Fibroblast of villous mesenchyme (primary cell): Measurements from ENCODE around the gene ENOX2. TPM values are rescaled to one million over a fixed set of nuclear protein-coding genes. Genes with fewer than 3 reads are reported as not detected.

Experiments used
- DNase-seq: peaks from one replicate; pipeline ENCODE4 v3.0.0-alpha.2; 2010; ENCODE audit warnings: low read depth
- H3K4me3 ChIP-seq: 2 replicates; pipeline ENCODE4 v1.5.1; 2011; ENCODE audit warnings: low read depth, mild to moderate bottlenecking, low read length
- total RNA-seq: library from RNA; depleted of rRNA; stranded (reverse); fragments of >200 nt; gene quantifications from 2 replicates; pipeline ENCODE4 v1.2.3, GENCODE V29; 2012
- TF ChIP-seq, protein P1 (sequence below): IDR thresholded peaks from 2 replicates; pipeline ENCODE4 v1.5.1; 2012; ENCODE audit warnings: low read depth, mild to moderate bottlenecking, low read length; ENCODE audit not compliant: insufficient read depth

ENOX2 gene
- total RNA-seq, 1 donor: 9.5 TPM

DNA sequence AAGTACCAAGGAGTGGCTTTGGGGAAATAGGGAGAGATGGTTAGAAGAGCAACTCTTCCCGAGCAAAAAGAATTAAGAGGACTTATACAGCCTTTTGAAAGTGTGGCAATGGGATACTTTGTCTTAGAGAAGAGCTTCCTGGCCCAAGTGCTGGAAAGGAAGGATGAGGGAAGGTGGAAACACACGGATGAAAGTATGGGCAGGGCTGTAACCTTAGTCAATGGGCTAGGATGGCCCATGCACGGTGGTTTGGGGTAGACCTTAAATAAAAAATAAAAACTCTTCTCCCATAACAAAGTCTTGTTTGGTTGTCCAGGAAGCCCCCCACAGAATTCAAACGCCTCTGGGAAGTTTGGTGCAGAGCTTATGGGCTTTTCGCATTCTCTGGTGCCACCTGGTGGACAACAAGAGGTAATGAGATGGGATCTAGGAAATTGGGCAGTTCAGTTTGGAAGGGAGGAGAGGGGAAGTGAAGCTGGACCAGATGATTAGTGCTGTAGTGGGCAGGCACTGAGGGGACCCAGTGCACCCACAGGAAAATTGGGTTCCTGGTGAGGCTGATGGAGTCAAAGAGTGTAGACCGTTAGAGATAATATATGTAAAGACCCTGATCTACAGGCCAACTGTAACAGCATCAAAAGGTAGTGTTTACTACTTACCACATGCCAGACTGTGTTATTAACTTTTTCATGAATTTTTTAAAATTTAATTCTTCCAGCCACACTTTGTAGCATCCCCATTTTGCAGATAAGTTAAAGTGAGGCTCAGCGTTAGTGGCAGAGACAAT is 13.8 kb upstream of the ENOX2 start:
- peak; percentile 62 for DNase-seq
- TF ChIP-seq, protein P1, sequence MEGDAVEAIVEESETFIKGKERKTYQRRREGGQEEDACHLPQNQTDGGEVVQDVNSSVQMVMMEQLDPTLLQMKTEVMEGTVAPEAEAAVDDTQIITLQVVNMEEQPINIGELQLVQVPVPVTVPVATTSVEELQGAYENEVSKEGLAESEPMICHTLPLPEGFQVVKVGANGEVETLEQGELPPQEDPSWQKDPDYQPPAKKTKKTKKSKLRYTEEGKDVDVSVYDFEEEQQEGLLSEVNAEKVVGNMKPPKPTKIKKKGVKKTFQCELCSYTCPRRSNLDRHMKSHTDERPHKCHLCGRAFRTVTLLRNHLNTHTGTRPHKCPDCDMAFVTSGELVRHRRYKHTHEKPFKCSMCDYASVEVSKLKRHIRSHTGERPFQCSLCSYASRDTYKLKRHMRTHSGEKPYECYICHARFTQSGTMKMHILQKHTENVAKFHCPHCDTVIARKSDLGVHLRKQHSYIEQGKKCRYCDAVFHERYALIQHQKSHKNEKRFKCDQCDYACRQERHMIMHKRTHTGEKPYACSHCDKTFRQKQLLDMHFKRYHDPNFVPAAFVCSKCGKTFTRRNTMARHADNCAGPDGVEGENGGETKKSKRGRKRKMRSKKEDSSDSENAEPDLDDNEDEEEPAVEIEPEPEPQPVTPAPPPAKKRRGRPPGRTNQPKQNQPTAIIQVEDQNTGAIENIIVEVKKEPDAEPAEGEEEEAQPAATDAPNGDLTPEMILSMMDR: peak; percentile 70
- no peak overlapping the region for H3K4me3 ChIP-seq

DNA sequence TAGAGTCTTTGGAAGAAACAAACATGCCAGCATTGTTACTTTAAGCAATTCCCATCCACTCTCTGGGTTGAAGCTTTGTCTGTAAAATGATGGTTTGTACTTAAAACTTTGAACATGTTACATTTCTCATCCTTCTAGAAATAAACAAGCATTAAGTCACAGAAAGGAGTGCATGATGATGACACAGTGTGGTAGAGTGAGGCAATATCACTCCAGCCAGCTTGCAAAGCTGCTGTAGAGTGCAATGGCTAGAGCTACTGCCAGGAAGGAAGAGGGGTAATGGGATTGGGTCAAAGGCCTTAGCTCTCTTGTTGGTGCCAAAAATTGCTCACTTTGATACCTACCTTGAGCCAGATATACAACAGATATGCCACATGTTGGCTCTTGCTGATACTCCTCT is 12.3 kb upstream of the ENOX2 start:
- no peak overlapping the region for H3K4me3 ChIP-seq
- TF ChIP-seq, protein P1: no peak
- peak; percentile 47 for DNase-seq

DNA sequence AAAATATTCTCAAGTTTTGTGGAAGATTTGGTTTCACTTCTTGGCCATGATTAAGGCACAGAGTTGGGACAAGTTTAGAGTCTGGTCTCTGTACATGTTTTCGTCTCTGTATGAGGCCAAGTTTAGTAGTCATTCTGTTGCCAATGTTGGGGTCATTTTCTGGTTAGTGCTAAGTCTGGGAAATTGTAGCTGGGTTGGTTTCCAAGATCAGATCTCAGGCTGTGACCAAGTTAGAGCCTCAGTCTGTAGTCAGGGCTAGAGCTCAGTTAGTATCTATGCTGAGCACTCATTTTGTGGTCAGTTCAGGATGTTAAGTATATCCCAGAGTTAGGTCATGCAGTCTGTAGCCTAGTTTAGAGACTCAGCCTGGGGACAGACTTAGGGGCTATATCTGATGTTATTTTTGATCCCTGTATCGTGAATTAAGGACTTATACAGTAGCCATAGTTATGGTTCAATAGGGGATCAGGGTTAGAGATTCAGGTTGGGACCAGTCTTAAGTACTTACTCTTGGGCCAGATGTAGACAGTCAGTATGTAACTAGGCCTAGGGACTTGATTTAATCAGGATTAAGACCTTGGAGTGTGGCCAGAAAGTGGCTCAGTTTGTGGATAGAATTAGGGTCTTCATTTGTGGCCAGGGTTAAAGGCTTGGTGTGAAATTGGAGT is 6.6 kb upstream of the ENOX2 start:
- H3K4me3 ChIP-seq: no peak overlapping the region
- TF ChIP-seq, protein P1: no peak
- DNase-seq: no peak

DNA sequence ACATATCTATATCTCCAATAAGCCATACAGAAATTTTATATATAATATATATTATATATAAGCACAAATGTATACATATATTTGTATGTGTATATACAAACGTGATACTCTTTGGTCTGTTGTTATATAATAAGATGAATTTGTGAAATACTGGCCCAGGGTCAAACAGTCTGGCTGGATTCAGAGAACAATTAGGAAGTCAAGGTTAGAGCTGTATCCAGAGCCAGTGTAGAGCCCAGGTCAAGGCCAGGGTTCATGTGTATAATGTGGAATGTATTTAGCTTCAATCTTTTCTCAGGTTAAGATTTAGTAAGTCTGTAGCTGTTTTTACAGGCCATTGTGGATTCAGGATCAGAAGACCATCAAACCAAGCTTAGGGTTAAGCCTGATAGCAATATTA is 3.8 kb upstream of the ENOX2 start:
- H3K4me3 ChIP-seq: no peak overlapping the region
- TF ChIP-seq, protein P1: no peak

DNA sequence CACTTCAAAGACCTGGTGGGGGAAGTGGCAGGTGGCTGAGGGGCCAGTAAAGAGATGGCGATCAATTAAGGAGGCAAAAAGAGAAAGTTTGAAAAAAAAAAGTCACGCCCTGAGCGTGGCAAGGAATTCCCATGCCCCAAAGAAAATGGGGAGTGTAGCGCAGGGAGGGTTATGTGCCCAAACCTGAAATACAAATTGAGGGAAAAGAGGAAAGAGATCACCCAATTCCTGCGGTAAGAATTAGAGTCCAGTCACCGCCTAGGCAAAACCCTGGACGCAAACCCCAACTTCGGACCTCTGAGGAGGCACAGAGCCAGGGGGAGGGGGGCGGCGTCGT is 595 bp downstream of the ENOX2 start:
- peak overlapping the region; percentile 72 for H3K4me3 ChIP-seq
- TF ChIP-seq, protein P1: no peak
- no peak for DNase-seq

More for the DNA sequence above, 3.8 kb upstream of the ENOX2 start:
- no peak for DNase-seq

DNA sequence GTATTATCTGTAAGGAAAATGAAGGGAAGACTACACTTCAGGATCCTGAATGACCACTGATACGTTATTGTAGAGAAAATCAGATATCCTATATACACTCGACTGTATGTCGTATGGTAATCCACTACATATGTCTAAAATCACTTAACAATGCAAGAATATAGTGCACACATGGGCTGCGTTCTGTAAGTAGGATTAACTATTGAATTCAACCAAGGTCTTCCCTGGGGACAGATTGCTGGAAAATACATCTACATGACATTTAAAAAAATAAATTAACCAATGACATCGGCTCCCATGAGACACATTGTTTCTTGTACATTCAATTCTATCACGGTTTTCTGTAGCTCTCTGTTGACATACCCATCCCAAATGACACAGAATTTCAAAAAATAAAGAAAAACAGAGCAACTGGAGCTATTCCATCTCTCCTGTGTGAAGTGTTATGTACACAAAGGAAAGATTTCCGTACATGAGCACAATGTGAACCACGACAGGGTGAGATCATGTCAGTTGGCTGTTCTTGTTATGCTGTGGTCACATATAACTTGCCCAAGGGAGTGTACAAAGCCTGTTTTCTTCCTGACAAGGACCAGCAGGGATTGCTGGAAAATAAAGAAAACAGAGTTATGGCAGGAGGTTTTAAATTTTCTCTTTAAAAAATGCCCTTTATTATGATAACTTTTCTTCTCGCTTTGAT is 6.1 kb downstream of the ENOX2 start:
- no peak overlapping the region for H3K4me3 ChIP-seq
- TF ChIP-seq, protein P1: no peak
- no peak for DNase-seq
